Measurements from ENCODE around the gene CNTN4.

Gene CNTN4

DNA sequence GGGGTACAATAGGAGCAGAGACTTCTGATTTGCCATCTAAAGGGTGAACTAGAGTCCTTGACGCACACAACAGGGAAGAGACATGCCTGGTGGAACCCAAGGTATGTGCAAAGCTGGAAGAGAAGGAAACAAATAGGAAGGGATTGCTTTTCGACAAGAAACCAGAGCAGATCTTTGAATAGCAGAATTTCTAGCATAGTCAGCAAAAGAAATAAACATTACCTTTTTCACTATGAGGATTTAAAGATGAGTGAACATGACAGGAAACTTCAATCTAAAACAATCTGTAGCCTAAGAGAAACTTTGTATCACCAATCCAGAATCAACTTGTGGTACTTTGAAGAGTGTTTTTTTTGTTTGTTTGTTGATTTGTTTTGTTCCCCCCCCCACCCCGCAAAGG is 1006.6 kb downstream of the CNTN4 start:
- H3K4me3 ChIP-seq (ENCODE audit: low read length): no peak overlapping the region
- H3F3A ChIP-seq (ENCODE audit: insufficient read depth, low read length): peaks cover 19% of the 10 kb centered on the region
- DNase-seq: no peak
- H3K4me1 ChIP-seq (ENCODE audit: low read length): peaks cover 6% of the 10 kb centered on the region
- H2AFZ ChIP-seq (ENCODE audit: low read length): no peak overlapping the region
- H3K79me2 ChIP-seq (ENCODE audit: low read length): no peaks in the 10 kb centered on the region
- no peak overlapping the region for H3K27ac ChIP-seq (ENCODE audit: low read length)
- H3K4me2 ChIP-seq (ENCODE audit: low read depth, low read length): no peak overlapping the region
- H3K36me3 ChIP-seq (replicated peaks; ENCODE audit: insufficient read depth, low read length): no peaks in the 10 kb centered on the region
- H3K27me3 ChIP-seq (replicated peaks; ENCODE audit: insufficient read depth, low read length): no peaks in the 10 kb centered on the region
- no peaks in the 10 kb centered on the region for H3K9me3 ChIP-seq (replicated peaks; ENCODE audit: insufficient read depth, low read length)
- TF ChIP-seq EZH2 (optimal IDR thresholded peaks at IDR 0.05; ENCODE audit: low read depth, low read length): no peak
- TF ChIP-seq EZH2phosphoT487 (IDR thresholded peaks at IDR 0.05; ENCODE audit: low read length): no peak
- TF ChIP-seq CTCF (IDR thresholded peaks at IDR 0.05; ENCODE audit: low read length): no peak
- H3K9ac ChIP-seq (ENCODE audit: low read length): no peak overlapping the region
- no peaks in the 10 kb centered on the region for H3K9me2 ChIP-seq (replicated peaks; ENCODE audit: insufficient read depth, low read length)
- H4K20me1 ChIP-seq (ENCODE audit: insufficient read depth, low read length): no peaks in the 10 kb centered on the region

DNA sequence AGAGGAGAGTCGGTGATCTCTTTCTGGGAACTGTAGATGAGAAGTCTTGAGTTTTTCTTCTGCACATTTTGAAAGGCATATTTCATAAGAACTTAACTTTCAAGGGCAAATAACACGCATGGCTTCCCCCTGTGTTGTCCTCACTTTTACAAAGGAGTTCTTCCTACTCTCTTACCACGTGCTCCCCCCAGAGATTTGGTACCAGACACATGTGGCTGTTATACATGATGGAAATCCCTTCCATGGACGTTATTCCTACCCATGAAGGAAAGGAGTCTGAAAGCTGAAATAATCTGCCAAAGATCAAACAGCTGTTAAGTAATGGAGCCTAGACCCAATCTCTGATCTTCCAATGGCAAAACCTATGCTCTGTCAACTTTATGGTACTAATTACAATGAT is 1007.1 kb downstream of the CNTN4 start:
- Histone ChIP-seq H3K4me1 (ENCODE audit: low read length) (peaks cover 6% of the 10 kb centered on the region), H3K9me2 (replicated peaks; ENCODE audit: insufficient read depth, low read length) (no peaks in the 10 kb centered on the region), H3K9ac (ENCODE audit: low read length) (no peak overlapping the region), H4K20me1 (ENCODE audit: insufficient read depth, low read length) (no peaks in the 10 kb centered on the region), H3K4me2 (ENCODE audit: low read depth, low read length) (no peak overlapping the region), H3K4me3 (ENCODE audit: low read length) (no peak overlapping the region), H3K9me3 (replicated peaks; ENCODE audit: insufficient read depth, low read length) (no peaks in the 10 kb centered on the region), H2AFZ (ENCODE audit: low read length) (no peak overlapping the region), H3K27me3 (replicated peaks; ENCODE audit: insufficient read depth, low read length) (no peaks in the 10 kb centered on the region), H3K79me2 (ENCODE audit: low read length) (no peaks in the 10 kb centered on the region), H3F3A (ENCODE audit: insufficient read depth, low read length) (peaks cover 19% of the 10 kb centered on the region), H3K27ac (ENCODE audit: low read length) (no peak overlapping the region), H3K36me3 (replicated peaks; ENCODE audit: insufficient read depth, low read length) (no peaks in the 10 kb centered on the region)
- no peak for TF ChIP-seq EZH2phosphoT487 (IDR thresholded peaks at IDR 0.05; ENCODE audit: low read length)
- no peak for TF ChIP-seq CTCF (IDR thresholded peaks at IDR 0.05; ENCODE audit: low read length)
- no peak for TF ChIP-seq EZH2 (optimal IDR thresholded peaks at IDR 0.05; ENCODE audit: low read depth, low read length)
- DNase-seq: no peak

DNA sequence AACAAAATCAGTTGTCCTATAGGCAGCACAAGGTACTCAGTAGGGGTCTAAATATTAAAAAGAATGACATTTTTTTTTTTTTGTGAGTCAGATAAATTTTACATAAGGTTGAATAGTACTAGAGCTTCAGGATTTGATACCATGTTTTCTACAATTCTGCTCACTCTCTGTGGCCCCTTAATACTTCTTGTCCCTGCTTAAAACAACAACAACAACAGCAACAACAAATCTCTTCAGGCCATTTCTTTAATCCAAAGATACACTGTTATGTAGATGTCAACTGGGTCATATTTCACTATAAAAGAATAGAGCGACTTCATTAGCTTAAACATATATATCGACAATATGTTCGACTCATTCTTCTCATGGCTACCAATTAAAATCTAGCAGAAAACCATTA is 1008.5 kb downstream of the CNTN4 start:
- TF ChIP-seq EZH2phosphoT487 (IDR thresholded peaks at IDR 0.05; ENCODE audit: low read length) (no peak), EZH2 (optimal IDR thresholded peaks at IDR 0.05; ENCODE audit: low read depth, low read length) (no peak), CTCF (IDR thresholded peaks at IDR 0.05; ENCODE audit: low read length) (no peak)
- no peaks in the 10 kb centered on the region for H3K79me2 ChIP-seq (ENCODE audit: low read length)
- no peak overlapping the region for H3K9ac ChIP-seq (ENCODE audit: low read length)
- H3K4me1 ChIP-seq (ENCODE audit: low read length): no peaks in the 10 kb centered on the region
- no peaks in the 10 kb centered on the region for H4K20me1 ChIP-seq (ENCODE audit: insufficient read depth, low read length)
- no peak overlapping the region for H3K4me2 ChIP-seq (ENCODE audit: low read depth, low read length)
- no peak overlapping the region for H3K27ac ChIP-seq (ENCODE audit: low read length)
- no peak overlapping the region for H3K4me3 ChIP-seq (ENCODE audit: low read length)
- no peak overlapping the region for H2AFZ ChIP-seq (ENCODE audit: low read length)
- no peak for DNase-seq
- H3K9me2 ChIP-seq (replicated peaks; ENCODE audit: insufficient read depth, low read length): no peaks in the 10 kb centered on the region
- no peaks in the 10 kb centered on the region for H3K27me3 ChIP-seq (replicated peaks; ENCODE audit: insufficient read depth, low read length)
- no peaks in the 10 kb centered on the region for H3K36me3 ChIP-seq (replicated peaks; ENCODE audit: insufficient read depth, low read length)
- peaks cover 8% of the 10 kb centered on the region; the same call in 1 of the 2 replicates for H3F3A ChIP-seq (ENCODE audit: insufficient read depth, low read length)
- no peaks in the 10 kb centered on the region for H3K9me3 ChIP-seq (replicated peaks; ENCODE audit: insufficient read depth, low read length)
